AG09309 (cell line): Measurements from ENCODE around the gene STAM2.
"Not testable (repeated sequence)": the region's sequence is repeated elsewhere in the genome, so short reads cannot be mapped to it uniquely, and the experiment has no call there.

ENCODE experiments used
- DNase-seq: peaks from one replicate; pipeline ENCODE4 v3.0.0-alpha.2; 2010; ENCODE audit warnings: low read depth
- H3K4me3 ChIP-seq: 2 replicates; pipeline ENCODE4 v1.5.1; 2011; ENCODE audit warnings: mild to moderate bottlenecking, low read depth, low read length, moderate library complexity; ENCODE audit not compliant: control insufficient read depth
- TF ChIP-seq, protein P1 (sequence below): IDR thresholded peaks from 2 replicates; pipeline ENCODE4 v1.5.1; 2011; ENCODE audit warnings: mild to moderate bottlenecking, low read depth, low read length, inconsistent platforms; ENCODE audit not compliant: insufficient read depth, control insufficient read depth; ENCODE audit errors: missing control alignments

STAM2 gene

GRCh38 chr2:152171718-152172117 lies 3.8 kb downstream of the STAM2 start:
- no peak overlapping the region for H3K4me3 ChIP-seq
- DNase-seq = no peak
- TF ChIP-seq, protein P1, sequence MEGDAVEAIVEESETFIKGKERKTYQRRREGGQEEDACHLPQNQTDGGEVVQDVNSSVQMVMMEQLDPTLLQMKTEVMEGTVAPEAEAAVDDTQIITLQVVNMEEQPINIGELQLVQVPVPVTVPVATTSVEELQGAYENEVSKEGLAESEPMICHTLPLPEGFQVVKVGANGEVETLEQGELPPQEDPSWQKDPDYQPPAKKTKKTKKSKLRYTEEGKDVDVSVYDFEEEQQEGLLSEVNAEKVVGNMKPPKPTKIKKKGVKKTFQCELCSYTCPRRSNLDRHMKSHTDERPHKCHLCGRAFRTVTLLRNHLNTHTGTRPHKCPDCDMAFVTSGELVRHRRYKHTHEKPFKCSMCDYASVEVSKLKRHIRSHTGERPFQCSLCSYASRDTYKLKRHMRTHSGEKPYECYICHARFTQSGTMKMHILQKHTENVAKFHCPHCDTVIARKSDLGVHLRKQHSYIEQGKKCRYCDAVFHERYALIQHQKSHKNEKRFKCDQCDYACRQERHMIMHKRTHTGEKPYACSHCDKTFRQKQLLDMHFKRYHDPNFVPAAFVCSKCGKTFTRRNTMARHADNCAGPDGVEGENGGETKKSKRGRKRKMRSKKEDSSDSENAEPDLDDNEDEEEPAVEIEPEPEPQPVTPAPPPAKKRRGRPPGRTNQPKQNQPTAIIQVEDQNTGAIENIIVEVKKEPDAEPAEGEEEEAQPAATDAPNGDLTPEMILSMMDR = no peak

DNA sequence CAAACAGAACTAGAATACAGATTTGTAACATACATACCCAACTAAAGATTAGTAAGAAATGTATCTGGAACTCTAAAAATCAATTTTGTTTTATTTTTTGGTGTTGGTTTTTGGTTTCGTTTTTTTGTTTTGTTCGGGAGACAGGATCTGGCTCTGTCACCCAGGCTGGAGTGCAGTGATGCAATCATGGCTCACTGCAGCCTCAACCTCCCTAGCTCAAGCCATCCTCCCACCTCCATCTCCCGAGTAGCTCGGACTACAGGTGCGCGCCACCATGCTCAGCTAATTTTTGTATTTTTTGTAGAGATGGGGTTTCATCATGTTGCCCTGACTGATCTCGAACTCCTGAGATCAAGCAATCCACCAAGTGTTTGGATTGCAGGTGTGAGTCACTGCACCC lies 6.4 kb downstream of the STAM2 start:
- not testable (repeated sequence) for DNase-seq, H3K4me3 ChIP-seq

GRCh38 chr2:152167470-152167869 lies 8.1 kb downstream of the STAM2 start:
- DNase-seq, H3K4me3 ChIP-seq: not testable (repeated sequence)

DNA sequence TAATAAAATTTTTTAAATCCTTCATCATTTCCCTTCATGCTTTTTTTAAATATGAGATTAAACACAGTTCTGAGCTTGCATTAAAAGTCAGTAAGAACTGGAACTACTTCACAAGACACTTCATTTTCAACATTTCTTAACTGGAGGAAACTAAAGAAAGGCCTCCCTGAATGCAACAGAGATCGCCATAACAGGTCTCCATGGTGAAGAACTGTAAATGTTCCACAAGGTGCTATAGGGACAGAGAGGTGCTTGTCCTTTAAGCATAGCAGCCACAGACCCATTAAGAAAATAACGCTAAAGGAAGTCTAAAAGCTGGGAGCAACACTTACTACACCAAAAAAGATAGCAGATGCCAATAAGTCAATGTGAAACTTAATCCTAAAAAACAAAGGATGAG lies 8.5 kb downstream of the STAM2 start:
- H3K4me3 ChIP-seq = no peak overlapping the region
- no peak for DNase-seq
- TF ChIP-seq, protein P1 = no peak

DNA sequence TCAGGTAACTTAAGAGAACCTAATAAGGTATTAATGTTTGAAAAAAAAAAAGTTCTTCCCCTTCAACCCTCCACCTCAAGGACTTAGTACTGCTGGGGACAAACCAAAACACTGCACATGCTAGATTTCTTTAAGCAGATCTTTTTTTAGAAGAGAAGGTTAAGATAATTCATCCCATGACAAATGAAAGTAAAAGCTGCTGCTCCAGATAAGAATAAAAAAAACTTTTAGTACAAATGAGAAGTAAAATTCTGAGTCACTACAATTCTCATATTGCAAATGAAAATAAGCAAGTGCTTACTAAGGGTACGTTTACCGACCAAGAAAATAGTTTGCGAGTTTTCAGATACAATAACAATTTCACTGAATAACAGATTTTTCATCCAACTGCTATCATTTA lies 8.9 kb downstream of the STAM2 start:
- DNase-seq = peak; percentile 20
- TF ChIP-seq, protein P1 = no peak
- no peak overlapping the region for H3K4me3 ChIP-seq

- DNase-seq = no peak
- H3K4me3 ChIP-seq = no peak overlapping the region
- TF ChIP-seq, protein P1 = no peak
Observed at GRCh38 chr2:152165780-152166179, 9.8 kb downstream of the STAM2 start.

DNA sequence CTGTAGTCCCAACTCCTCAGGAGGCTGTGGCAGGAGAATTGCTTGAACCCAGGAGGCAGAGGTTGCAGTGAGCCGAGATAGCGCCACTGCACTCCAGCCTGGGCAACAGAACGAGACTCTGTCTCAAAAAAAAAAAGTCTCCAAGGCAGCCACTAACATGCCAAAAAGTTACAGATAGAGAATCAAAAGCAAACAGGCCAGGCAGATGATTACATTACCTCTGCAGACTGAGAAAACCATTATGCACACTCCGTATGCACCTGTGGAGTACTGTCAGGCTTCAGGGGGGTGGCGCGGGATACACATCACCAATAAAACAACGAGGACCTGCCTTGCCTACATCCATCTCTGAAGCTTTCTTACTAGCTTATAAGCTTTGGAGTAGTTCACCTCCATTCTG lies 10.3 kb downstream of the STAM2 start:
- H3K4me3 ChIP-seq = no peak overlapping the region
- TF ChIP-seq, protein P1 = no peak
- DNase-seq = no peak

DNA sequence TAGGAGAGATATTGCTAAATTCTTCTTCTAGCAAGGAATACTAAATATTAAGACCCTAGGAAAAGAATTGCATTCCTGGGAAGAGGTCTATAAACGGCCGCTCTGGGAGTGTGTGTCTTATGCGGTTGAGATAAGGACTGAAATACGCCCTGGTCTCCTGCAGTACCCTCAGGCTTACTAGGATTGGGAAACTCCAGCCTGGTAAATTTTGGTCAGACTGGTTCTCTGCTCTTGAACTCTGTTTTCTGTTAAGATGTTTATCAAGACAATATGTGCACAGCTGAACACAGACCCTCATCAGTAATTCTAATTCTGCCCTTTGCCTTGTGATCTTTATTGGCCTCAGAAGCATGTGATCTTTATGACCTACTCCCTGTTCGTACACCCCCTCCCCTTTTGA lies 11.9 kb downstream of the STAM2 start:
- H3K4me3 ChIP-seq, DNase-seq: not testable (repeated sequence)

DNA sequence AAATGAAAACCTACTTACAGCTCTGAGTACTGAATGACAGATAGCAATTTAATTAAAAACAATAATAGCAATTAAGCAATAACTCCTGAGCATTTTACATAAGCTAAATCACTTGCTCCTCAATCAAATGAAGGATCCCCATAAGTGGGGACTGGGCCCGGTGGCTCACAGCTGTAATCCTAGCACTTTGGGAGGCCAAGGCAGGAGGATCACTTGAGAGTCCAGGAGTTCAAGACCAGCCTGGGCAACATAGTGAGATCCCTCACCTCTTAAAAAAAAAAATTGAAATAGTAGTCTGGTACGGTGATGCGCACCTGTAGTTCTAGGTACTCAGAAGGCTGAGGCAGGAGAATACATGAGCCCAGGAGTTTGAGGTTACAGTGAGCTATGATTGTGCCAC lies 13.4 kb downstream of the STAM2 start:
- TF ChIP-seq, protein P1 = no peak

More for the DNA sequence above, 13.4 kb downstream of the STAM2 start:
- DNase-seq = no peak
- no peak overlapping the region for H3K4me3 ChIP-seq
